Measurements from ENCODE around the gene A2ML1.

- TF ChIP-seq CTCF (IDR thresholded peaks at IDR 0.05) (no peak), ZFX (IDR thresholded peaks at IDR 0.05; ENCODE audit: borderline replicate concordance) (no peak)
These were observed 83.1 kb downstream of the A2ML1 start for GRCh38 chr12:8905546-8905945.
